Measurements from ENCODE around the gene TTC28.

Gene TTC28

GRCh38 chr22:28030473-28030872 is 649.2 kb downstream of the TTC28 start:
- no peak for DNase-seq

GRCh38 chr22:28029956-28030355 is 649.7 kb downstream of the TTC28 start:
- DNase-seq: no peak

GRCh38 chr22:28029201-28029948 is 650.3 kb downstream of the TTC28 start:
- peak in 1 of 2 donors; percentile 16 for DNase-seq

DNA sequence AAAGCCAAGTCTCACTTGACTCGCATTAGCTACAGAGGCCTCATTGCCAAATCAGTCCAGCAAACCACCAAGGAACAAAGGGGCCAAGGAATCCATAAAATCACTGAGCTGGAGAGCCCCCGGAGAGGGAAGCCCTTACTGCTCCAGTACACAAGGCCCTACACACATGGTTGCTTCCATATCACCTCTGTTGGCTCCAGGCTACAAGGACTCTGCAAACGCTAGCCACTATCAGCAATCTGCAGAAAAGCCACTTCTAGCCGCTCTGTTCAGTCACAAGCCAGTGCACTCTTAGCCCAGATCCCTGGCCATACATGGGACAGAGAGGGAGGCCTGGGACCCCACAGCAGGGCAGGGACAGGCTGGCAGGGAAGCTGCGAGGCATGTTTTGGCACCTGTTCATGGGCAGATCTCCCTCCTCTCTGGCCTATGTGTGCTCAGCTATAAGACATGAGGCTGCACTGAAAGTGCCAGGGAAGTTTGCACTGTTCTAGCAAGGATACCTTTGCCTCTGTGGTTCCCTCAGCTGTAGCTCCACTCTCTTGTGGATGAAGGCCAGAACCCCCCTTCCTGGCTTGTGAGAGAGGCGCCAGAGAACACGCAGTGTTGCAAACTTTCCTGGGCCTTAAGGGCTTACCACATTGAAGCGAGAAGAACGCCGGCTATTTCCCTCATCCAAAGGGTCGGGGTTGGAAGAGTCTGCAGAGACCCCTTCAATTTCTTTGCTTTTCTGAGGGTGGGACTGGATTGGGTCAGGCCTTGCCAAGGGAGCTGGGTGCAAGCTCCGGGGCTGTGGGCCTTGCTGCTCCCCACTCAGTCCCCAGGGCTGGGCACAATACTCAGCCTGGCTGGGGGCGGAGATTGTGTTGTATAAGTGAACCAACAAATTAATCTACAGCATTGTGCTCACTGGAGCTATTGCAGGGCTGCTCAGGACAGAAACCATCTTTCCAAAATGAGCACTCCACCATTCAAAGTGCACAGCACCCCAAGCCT is 651.9 kb downstream of the TTC28 start:
- DNase-seq: no peak

GRCh38 chr22:28025866-28026575 is 653.6 kb downstream of the TTC28 start:
- DNase-seq: no peak

- no peak for DNase-seq
Observed at GRCh38 chr22:28025333-28025732, 654.3 kb downstream of the TTC28 start.

- DNase-seq: no peak
Observed at GRCh38 chr22:28024422-28024888, 655.2 kb downstream of the TTC28 start.

GRCh38 chr22:28023774-28024173 is 655.9 kb downstream of the TTC28 start:
- DNase-seq: no peak

- DNase-seq: no peak
Observed at GRCh38 chr22:28023036-28023435, 656.6 kb downstream of the TTC28 start.

- no peak for DNase-seq
Observed at GRCh38 chr22:28021998-28022660, 657.5 kb downstream of the TTC28 start.

GRCh38 chr22:28021116-28021997 is 658.3 kb downstream of the TTC28 start:
- DNase-seq: no peak

- DNase-seq: peak in 1 of 2 donors; percentile 65
Observed at GRCh38 chr22:28019881-28020861, 659.5 kb downstream of the TTC28 start.

DNA sequence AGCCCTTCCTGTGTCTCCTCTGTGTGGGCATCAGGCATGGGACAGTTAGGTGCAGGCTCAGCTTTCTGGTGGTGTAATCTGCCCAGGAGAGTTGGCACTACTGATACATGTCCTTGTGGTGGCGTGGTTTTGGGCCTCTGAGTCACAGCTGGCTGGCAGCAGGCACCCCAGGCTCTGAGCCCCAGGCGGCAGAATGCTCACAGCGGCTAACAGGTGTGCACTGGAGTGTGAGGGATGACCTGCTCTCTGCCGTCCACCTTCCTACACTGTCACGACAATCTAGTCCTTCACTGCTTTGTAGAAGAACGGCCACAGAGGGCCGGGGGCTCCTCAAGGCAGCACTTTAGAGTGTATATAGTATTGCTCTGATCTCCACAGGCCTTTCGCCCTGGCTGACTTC is 660.3 kb downstream of the TTC28 start:
- DNase-seq: no peak

DNA sequence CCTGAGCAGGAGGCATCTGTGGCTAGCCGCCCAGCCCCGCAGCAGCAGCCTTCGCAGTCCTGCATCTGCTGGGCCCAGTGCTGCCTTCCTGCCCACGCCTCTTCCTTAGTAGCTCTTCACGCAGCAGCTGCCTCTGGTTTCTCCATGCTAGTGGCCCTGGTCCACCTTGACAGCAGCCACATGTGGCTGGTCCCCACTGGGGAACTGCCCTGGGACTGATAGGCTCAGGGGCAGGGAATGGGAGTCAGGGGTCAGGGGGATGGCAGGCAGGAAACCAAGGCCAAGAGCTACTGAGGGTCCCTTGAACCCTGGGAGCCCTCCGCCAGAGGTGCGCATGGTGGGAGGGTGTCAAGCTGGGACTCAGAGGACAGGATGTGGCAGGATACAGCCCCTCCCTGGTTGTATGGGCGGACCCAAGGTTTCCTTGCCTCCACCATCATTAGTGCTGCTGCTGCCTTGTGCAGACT is 661.1 kb downstream of the TTC28 start:
- no peak for DNase-seq

DNA sequence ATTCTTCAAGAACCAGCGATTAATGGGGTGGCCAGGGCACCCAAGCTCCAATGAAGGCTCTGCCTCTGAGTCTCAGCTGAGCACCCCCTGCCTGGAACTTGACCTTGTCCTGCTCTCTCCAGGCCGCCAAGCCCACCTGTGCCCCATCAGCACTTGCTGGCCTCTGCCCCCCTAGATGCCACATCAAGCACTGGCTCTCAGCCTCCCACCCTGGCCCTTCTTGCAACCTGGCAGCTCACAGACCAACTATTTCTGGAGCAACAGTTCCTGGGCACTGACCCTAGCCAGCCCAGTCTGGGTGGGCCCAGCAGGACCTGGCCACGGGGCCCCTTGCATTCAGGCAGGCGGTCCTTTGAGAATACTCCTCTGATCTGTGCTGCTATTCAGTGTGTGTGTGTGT is 661.8 kb downstream of the TTC28 start:
- DNase-seq: no peak

GRCh38 chr22:28017558-28017820 is 662.2 kb downstream of the TTC28 start:
- no peak for DNase-seq

GRCh38 chr22:28016781-28017557 is 662.7 kb downstream of the TTC28 start:
- no peak for DNase-seq

GRCh38 chr22:28015676-28016601 is 663.7 kb downstream of the TTC28 start:
- no peak for DNase-seq

Data from inflammatory macrophage treated with lipopolysaccharide for 1 hour (primary cell).